GM23248 (cell line): Measurements from ENCODE around the gene RYR3.

Experiments used
- EZH2 ChIP-seq: fragments of 200-600 bp; sonication (generic); IDR thresholded peaks from 2 replicates; pipeline ENCODE4 v1.6.1; 2018; ENCODE audit warnings: antibody characterized with exemption, mild to moderate bottlenecking; ENCODE audit not compliant: insufficient read depth, poor library complexity, severe bottlenecking
- EZH2phosphoT487 ChIP-seq: fragments of 200-600 bp; sonication (generic); IDR thresholded peaks from 2 replicates; pipeline ENCODE4 v1.6.1; 2018; ENCODE audit warnings: antibody characterized with exemption, moderate library complexity, mild to moderate bottlenecking, low read depth; ENCODE audit not compliant: insufficient read depth

DNA sequence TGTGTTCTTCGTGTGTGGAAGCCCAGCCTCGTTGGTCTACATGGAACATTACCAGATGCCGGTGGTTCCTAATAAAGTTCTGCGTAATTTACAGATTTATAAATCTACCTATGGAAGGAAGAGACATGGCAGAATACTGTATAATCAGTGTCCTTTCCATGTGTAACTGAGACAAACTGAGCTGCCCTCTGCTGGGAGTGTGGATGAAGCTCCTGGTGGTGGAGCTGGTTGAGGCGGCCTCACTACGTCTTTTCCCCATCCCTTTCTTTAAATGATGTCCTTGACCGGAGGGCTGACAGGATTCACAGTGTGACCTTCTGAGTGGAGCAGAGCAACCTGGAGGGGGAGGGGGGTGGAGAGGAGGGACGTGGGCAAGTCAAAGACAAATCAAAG lies 390.5 kb downstream of the RYR3 start:
- TF ChIP-seq EZH2 (no peak), EZH2phosphoT487 (no peak)
